GM23338 (cell line): Measurements from ENCODE around the gene POU2F3. TPM values are rescaled to one million over a fixed set of nuclear protein-coding genes. Genes with fewer than 3 reads are reported as not detected.

Experiments
- ATAC-seq: fragments of 200-7000 bp; cut with Tn5 transposase; 3 replicates; pipeline ENCODE4 v1.9.1; 2020
- DNase-seq: peaks from one replicate; pipeline ENCODE4 v3.0.0-alpha.2; 2015; ENCODE audit warnings: low spot score
- H2AFZ ChIP-seq: fragments of 200-600 bp; sonication (generic); 2 replicates; pipeline ENCODE4 v1.8.0; 2016; ENCODE audit warnings: antibody characterized with exemption, mild to moderate bottlenecking, moderate library complexity
- H3F3A ChIP-seq: fragments of 200-600 bp; sonication (generic); replicated peaks from 2 replicates; pipeline ENCODE4 v1.8.0; 2017; ENCODE audit warnings: antibody characterized with exemption, mixed run types, low read depth
- H3K27ac ChIP-seq: fragments of 200-600 bp; sonication (generic); 2 replicates; pipeline ENCODE4 v1.6.1; 2016; ENCODE audit warnings: low read depth
- H3K27me3 ChIP-seq: fragments of 200-600 bp; sonication (generic); 2 replicates; pipeline ENCODE4 v1.8.0; 2016; ENCODE audit warnings: mild to moderate bottlenecking, mixed run types, moderate library complexity; ENCODE audit not compliant: insufficient read depth
- H3K36me3 ChIP-seq: fragments of 200-600 bp; sonication (generic); 2 replicates; pipeline ENCODE4 v1.8.0; 2016; ENCODE audit warnings: mild to moderate bottlenecking; ENCODE audit not compliant: insufficient read depth
- H3K4me1 ChIP-seq: fragments of 200-600 bp; sonication (generic); 2 replicates; pipeline ENCODE4 v1.8.0; 2016; ENCODE audit warnings: mild to moderate bottlenecking, moderate library complexity; ENCODE audit not compliant: insufficient read depth
- H3K4me2 ChIP-seq: fragments of 200-600 bp; sonication (generic); 2 replicates; pipeline ENCODE4 v1.7.1; 2017; ENCODE audit warnings: mixed run types
- H3K4me3 ChIP-seq: fragments of 200-600 bp; sonication (generic); 2 replicates; pipeline ENCODE4 v1.6.1; 2016; ENCODE audit warnings: mixed run types
- H3K79me2 ChIP-seq: fragments of 200-600 bp; sonication (generic); replicated peaks from 2 replicates; pipeline ENCODE4 v1.8.0; 2017; ENCODE audit warnings: mild to moderate bottlenecking; ENCODE audit not compliant: insufficient read depth
- H3K9me2 ChIP-seq: fragments of 200-600 bp; sonication (generic); 2 replicates; pipeline ENCODE4 v1.8.0; 2017; ENCODE audit not compliant: insufficient read depth
- H4K20me1 ChIP-seq: fragments of 200-600 bp; sonication (generic); replicated peaks from 2 replicates; pipeline ENCODE4 v1.8.0; 2017; ENCODE audit warnings: mild to moderate bottlenecking; ENCODE audit not compliant: insufficient read depth
- H3K27ac Mint-ChIP-seq: 2 replicates; pipeline ENCODE4 v1.8.0; 2020; ENCODE audit warnings: inconsistent platforms, mild to moderate bottlenecking, moderate library complexity, mixed read lengths
- H3K27me3 Mint-ChIP-seq: 3 replicates; pipeline ENCODE4 v1.8.0; 2022; ENCODE audit warnings: low read depth, mild to moderate bottlenecking, moderate library complexity, mixed read lengths, inconsistent platforms; ENCODE audit not compliant: insufficient read depth, poor library complexity
- H3K36me3 Mint-ChIP-seq: 3 replicates; pipeline ENCODE4 v1.8.0; 2021; ENCODE audit warnings: low read depth, mild to moderate bottlenecking, inconsistent platforms, moderate library complexity, mixed read lengths
- H3K4me1 Mint-ChIP-seq: 3 replicates; pipeline ENCODE4 v1.8.0; 2020; ENCODE audit warnings: mild to moderate bottlenecking, inconsistent platforms, mixed read lengths
- H3K4me3 Mint-ChIP-seq: 3 replicates; pipeline ENCODE4 v1.8.0; 2021; ENCODE audit warnings: moderate library complexity, mild to moderate bottlenecking, inconsistent platforms, mixed read lengths
- H3K9me3 Mint-ChIP-seq: 3 replicates; pipeline ENCODE4 v1.8.0; 2020; ENCODE audit warnings: moderate library complexity, mild to moderate bottlenecking, inconsistent platforms, mixed read lengths
- CREB1 ChIP-seq: fragments of 250-450 bp; sonication (Bioruptor Pico); IDR thresholded peaks from 2 replicates; pipeline ENCODE4 v1.5.0; 2020; ENCODE audit warnings: low read depth, mild to moderate bottlenecking, moderate library complexity
- EZH2 ChIP-seq: fragments of 200-600 bp; sonication (generic); IDR thresholded peaks from one replicate; pipeline ENCODE4 v1.8.0; 2017; ENCODE audit warnings: antibody characterized with exemption, mild to moderate bottlenecking, low read depth; ENCODE audit not compliant: unreplicated experiment
- JUNB ChIP-seq: IDR thresholded peaks from one replicate; pipeline ENCODE4 v1.6.1; 2016; ENCODE audit warnings: antibody characterized with exemption; ENCODE audit not compliant: unreplicated experiment
- NANOG ChIP-seq: IDR thresholded peaks from 2 replicates; pipeline ENCODE4 v1.6.1; 2016; ENCODE audit warnings: antibody characterized with exemption, borderline replicate concordance
- POLR2AphosphoS5 ChIP-seq: IDR thresholded peaks from 2 replicates; pipeline ENCODE4 v1.6.1; 2016; ENCODE audit warnings: antibody characterized with exemption, low read depth
- STAT1 ChIP-seq: IDR thresholded peaks from one replicate; pipeline ENCODE4 v1.6.1; 2016; ENCODE audit warnings: antibody characterized with exemption; ENCODE audit not compliant: unreplicated experiment
- ZNF114 ChIP-seq: fragments of 250-450 bp; sonication (Bioruptor Pico); IDR thresholded peaks from 2 replicates; pipeline ENCODE4 v1.5.0; 2020; ENCODE audit warnings: mild to moderate bottlenecking, moderate library complexity
- polyA plus RNA-seq: library from polyadenylated mRNA; unstranded; fragments of >200 nt; fragmentation: Nextera tagmentation; extraction: Ambion mirVana; gene quantifications from 2 replicates; pipeline ENCODE4 v1.2.1, GENCODE V29; 2016
- total RNA-seq: library from RNA; depleted of rRNA; stranded (reverse); fragments of >200 nt; shearing (Covaris generic); gene quantifications from 2 replicates; pipeline ENCODE4 v1.2.3, GENCODE V29; 2014
- TF ChIP-seq, protein P1 (sequence below): IDR thresholded peaks from one replicate; pipeline ENCODE4 v1.6.1; 2018; ENCODE audit warnings: antibody characterized with exemption; ENCODE audit not compliant: unreplicated experiment
- TF ChIP-seq, protein P2 (sequence below): fragments of 250-450 bp; sonication (Bioruptor Pico); IDR thresholded peaks from 2 replicates; pipeline ENCODE4 v1.5.0; 2020; ENCODE audit warnings: mild to moderate bottlenecking, moderate library complexity
- TF ChIP-seq, protein P3 (sequence below), 2 experiments: fragments of 200-600 bp in 1 of 2; sonication (generic) in 1 of 2; conservative IDR thresholded peaks; 2 replicates each; pipeline versions ENCODE4 v1.5.1 to v1.6.1; 2016 to 2017; ENCODE audit warnings: antibody characterized with exemption in 2 of 2, low read depth in 2 of 2, mild to moderate bottlenecking in 2 of 2, moderate library complexity in 1 of 2
- TF ChIP-seq, protein P4 (sequence below): IDR thresholded peaks from 2 replicates; pipeline ENCODE4 v1.6.1; 2016; ENCODE audit warnings: antibody characterized with exemption

The POU2F3 gene
- total and polyA plus RNA-seq, 2 experiments from 2014 or later, result 0.45 to 0.79 TPM

DNA sequence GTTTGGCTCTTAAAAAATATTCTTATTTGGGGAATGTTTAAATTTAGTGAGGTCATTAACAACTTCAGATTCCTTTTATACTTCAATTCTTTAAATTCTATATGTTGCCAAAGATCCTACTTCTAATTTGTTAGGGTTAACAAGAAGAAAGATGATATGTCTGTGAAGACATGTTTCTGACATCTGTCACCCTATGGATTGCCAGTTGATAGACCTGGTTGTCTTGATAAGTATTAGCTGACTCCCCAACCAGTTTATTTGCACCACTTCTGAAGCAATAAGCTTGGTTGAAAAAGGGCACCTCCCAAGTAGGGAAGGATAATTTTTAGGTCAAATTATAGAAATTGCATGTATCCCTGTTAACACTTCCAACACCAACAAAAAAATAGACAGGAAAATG, 125.6 kb downstream of the POU2F3 start:
- TF ChIP-seq CREB1 (no peak), ZNF114 (CRISPR knock-in tag) (no peak), JUNB (no peak), POLR2AphosphoS5 (no peak), EZH2 (no peak), NANOG (no peak), STAT1 (no peak)
- TF ChIP-seq, protein P1, sequence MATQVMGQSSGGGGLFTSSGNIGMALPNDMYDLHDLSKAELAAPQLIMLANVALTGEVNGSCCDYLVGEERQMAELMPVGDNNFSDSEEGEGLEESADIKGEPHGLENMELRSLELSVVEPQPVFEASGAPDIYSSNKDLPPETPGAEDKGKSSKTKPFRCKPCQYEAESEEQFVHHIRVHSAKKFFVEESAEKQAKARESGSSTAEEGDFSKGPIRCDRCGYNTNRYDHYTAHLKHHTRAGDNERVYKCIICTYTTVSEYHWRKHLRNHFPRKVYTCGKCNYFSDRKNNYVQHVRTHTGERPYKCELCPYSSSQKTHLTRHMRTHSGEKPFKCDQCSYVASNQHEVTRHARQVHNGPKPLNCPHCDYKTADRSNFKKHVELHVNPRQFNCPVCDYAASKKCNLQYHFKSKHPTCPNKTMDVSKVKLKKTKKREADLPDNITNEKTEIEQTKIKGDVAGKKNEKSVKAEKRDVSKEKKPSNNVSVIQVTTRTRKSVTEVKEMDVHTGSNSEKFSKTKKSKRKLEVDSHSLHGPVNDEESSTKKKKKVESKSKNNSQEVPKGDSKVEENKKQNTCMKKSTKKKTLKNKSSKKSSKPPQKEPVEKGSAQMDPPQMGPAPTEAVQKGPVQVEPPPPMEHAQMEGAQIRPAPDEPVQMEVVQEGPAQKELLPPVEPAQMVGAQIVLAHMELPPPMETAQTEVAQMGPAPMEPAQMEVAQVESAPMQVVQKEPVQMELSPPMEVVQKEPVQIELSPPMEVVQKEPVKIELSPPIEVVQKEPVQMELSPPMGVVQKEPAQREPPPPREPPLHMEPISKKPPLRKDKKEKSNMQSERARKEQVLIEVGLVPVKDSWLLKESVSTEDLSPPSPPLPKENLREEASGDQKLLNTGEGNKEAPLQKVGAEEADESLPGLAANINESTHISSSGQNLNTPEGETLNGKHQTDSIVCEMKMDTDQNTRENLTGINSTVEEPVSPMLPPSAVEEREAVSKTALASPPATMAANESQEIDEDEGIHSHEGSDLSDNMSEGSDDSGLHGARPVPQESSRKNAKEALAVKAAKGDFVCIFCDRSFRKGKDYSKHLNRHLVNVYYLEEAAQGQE, result no peak
- TF ChIP-seq, protein P2, sequence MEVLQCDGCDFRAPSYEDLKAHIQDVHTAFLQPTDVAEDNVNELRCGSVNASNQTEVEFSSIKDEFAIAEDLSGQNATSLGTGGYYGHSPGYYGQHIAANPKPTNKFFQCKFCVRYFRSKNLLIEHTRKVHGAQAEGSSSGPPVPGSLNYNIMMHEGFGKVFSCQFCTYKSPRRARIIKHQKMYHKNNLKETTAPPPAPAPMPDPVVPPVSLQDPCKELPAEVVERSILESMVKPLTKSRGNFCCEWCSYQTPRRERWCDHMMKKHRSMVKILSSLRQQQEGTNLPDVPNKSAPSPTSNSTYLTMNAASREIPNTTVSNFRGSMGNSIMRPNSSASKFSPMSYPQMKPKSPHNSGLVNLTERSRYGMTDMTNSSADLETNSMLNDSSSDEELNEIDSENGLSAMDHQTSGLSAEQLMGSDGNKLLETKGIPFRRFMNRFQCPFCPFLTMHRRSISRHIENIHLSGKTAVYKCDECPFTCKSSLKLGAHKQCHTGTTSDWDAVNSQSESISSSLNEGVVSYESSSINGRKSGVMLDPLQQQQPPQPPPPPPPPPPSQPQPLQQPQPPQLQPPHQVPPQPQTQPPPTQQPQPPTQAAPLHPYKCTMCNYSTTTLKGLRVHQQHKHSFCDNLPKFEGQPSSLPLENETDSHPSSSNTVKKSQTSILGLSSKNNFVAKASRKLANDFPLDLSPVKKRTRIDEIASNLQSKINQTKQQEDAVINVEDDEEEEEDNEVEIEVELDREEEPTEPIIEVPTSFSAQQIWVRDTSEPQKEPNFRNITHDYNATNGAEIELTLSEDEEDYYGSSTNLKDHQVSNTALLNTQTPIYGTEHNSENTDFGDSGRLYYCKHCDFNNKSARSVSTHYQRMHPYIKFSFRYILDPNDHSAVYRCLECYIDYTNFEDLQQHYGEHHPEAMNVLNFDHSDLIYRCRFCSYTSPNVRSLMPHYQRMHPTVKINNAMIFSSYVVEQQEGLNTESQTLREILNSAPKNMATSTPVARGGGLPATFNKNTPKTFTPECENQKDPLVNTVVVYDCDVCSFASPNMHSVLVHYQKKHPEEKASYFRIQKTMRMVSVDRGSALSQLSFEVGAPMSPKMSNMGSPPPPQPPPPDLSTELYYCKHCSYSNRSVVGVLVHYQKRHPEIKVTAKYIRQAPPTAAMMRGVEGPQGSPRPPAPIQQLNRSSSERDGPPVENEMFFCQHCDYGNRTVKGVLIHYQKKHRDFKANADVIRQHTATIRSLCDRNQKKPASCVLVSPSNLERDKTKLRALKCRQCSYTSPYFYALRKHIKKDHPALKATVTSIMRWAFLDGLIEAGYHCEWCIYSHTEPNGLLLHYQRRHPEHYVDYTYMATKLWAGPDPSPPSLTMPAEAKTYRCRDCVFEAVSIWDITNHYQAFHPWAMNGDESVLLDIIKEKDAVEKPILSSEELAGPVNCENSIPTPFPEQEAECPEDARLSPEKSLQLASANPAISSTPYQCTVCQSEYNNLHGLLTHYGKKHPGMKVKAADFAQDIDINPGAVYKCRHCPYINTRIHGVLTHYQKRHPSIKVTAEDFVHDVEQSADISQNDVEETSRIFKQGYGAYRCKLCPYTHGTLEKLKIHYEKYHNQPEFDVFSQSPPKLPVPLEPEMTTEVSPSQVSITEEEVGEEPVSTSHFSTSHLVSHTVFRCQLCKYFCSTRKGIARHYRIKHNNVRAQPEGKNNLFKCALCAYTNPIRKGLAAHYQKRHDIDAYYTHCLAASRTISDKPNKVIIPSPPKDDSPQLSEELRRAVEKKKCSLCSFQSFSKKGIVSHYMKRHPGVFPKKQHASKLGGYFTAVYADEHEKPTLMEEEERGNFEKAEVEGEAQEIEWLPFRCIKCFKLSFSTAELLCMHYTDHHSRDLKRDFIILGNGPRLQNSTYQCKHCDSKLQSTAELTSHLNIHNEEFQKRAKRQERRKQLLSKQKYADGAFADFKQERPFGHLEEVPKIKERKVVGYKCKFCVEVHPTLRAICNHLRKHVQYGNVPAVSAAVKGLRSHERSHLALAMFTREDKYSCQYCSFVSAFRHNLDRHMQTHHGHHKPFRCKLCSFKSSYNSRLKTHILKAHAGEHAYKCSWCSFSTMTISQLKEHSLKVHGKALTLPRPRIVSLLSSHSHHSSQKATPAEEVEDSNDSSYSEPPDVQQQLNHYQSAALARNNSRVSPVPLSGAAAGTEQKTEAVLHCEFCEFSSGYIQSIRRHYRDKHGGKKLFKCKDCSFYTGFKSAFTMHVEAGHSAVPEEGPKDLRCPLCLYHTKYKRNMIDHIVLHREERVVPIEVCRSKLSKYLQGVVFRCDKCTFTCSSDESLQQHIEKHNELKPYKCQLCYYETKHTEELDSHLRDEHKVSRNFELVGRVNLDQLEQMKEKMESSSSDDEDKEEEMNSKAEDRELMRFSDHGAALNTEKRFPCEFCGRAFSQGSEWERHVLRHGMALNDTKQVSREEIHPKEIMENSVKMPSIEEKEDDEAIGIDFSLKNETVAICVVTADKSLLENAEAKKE (CRISPR knock-in tag), result no peak
- TF ChIP-seq, protein P3, sequence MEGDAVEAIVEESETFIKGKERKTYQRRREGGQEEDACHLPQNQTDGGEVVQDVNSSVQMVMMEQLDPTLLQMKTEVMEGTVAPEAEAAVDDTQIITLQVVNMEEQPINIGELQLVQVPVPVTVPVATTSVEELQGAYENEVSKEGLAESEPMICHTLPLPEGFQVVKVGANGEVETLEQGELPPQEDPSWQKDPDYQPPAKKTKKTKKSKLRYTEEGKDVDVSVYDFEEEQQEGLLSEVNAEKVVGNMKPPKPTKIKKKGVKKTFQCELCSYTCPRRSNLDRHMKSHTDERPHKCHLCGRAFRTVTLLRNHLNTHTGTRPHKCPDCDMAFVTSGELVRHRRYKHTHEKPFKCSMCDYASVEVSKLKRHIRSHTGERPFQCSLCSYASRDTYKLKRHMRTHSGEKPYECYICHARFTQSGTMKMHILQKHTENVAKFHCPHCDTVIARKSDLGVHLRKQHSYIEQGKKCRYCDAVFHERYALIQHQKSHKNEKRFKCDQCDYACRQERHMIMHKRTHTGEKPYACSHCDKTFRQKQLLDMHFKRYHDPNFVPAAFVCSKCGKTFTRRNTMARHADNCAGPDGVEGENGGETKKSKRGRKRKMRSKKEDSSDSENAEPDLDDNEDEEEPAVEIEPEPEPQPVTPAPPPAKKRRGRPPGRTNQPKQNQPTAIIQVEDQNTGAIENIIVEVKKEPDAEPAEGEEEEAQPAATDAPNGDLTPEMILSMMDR (conservative IDR thresholded peaks at IDR 0.05; ENCODE audit: low read depth in 2 of 2), result no peak
- TF ChIP-seq, protein P4, sequence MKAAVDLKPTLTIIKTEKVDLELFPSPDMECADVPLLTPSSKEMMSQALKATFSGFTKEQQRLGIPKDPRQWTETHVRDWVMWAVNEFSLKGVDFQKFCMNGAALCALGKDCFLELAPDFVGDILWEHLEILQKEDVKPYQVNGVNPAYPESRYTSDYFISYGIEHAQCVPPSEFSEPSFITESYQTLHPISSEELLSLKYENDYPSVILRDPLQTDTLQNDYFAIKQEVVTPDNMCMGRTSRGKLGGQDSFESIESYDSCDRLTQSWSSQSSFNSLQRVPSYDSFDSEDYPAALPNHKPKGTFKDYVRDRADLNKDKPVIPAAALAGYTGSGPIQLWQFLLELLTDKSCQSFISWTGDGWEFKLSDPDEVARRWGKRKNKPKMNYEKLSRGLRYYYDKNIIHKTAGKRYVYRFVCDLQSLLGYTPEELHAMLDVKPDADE, result no peak
- Histone ChIP-seq H3K79me2 (peaks cover 88% of the 10 kb centered on the region), H3K36me3 (no peaks in the 10 kb centered on the region), H3K27me3 (no peaks in the 10 kb centered on the region), H3K27ac (no peak overlapping the region), H3F3A (no peaks in the 10 kb centered on the region), H3K4me2 (no peak overlapping the region), H4K20me1 (peaks cover 13% of the 10 kb centered on the region; the same call in 1 of the 2 replicates), H2AFZ (no peak overlapping the region), H3K4me1 (peaks cover 4% of the 10 kb centered on the region), H3K9me2 (no peaks in the 10 kb centered on the region), H3K4me3 (no peak overlapping the region)
- Mint-ChIP-seq H3K4me1 (peaks cover 10% of the 10 kb centered on the region), H3K4me3 (no peak overlapping the region), H3K27me3 (peaks cover 1% of the 10 kb centered on the region), H3K36me3 (peaks cover 5% of the 10 kb centered on the region; the same call in 2 of the 3 replicates), H3K9me3 (peaks cover 3% of the 10 kb centered on the region; the same call in 2 of the 3 replicates), H3K27ac (no peak overlapping the region)
- no peak for ATAC-seq
- no peak for DNase-seq
